Erythroblast (primary cell): ENCODE measurements around the gene KRTAP9-2.

Experiments used
- GATA1 ChIP-seq: IDR thresholded peaks from 2 replicates; pipeline ENCODE4 v1.6.1; 2011; ENCODE audit warnings: low read depth, mild to moderate bottlenecking, control low read depth, low read length, moderate library complexity
- POLR2A ChIP-seq: IDR thresholded peaks from 2 replicates; pipeline ENCODE4 v1.6.1; 2011; ENCODE audit warnings: mild to moderate bottlenecking, low read length

- TF ChIP-seq POLR2A (no peak), GATA1 (no peak)
Observed at GRCh38 chr17:41190328-41190727, 36.1 kb upstream of the KRTAP9-2 start.
